Measurements from ENCODE around the gene GPC3.

The GPC3 gene

GRCh38 chrX:133980406-133980805 is 5.0 kb downstream of the GPC3 start:
- no peak for TF ChIP-seq CTCF (conservative IDR thresholded peaks at IDR 0.05; ENCODE audit: low read length)
- H3K4me3 ChIP-seq (ENCODE audit: low read length), result no peak overlapping the region
- DNase-seq (ENCODE audit: low read depth), result peak; percentile 25

GRCh38 chrX:133979641-133980230 is 5.7 kb downstream of the GPC3 start:
- DNase-seq (ENCODE audit: low read depth), result no peak
- TF ChIP-seq CTCF (conservative IDR thresholded peaks at IDR 0.05; ENCODE audit: low read length), result no peak
- H3K4me3 ChIP-seq (ENCODE audit: low read length), result no peak overlapping the region

- DNase-seq (ENCODE audit: low read depth), result no peak
- no peak for TF ChIP-seq CTCF (conservative IDR thresholded peaks at IDR 0.05; ENCODE audit: low read length)
- H3K4me3 ChIP-seq (ENCODE audit: low read length), result no peak overlapping the region
These were observed 11.7 kb downstream of the GPC3 start for GRCh38 chrX:133973704-133974103.

- H3K4me3 ChIP-seq (ENCODE audit: low read length), result no peak overlapping the region
- DNase-seq (ENCODE audit: low read depth), result no peak
- no peak for TF ChIP-seq CTCF (conservative IDR thresholded peaks at IDR 0.05; ENCODE audit: low read length)
These were observed 12.5 kb downstream of the GPC3 start for GRCh38 chrX:133972916-133973315.

- no peak for TF ChIP-seq CTCF (conservative IDR thresholded peaks at IDR 0.05; ENCODE audit: low read length)
- no peak for DNase-seq (ENCODE audit: low read depth)
- H3K4me3 ChIP-seq (ENCODE audit: low read length), result no peak overlapping the region
These were observed 13.8 kb downstream of the GPC3 start for GRCh38 chrX:133971586-133971985.

GRCh38 chrX:133970076-133970475 is 15.3 kb downstream of the GPC3 start:
- H3K4me3 ChIP-seq (ENCODE audit: low read length), result no peak overlapping the region

More at GRCh38 chrX:133970076-133970475, 15.3 kb downstream of the GPC3 start:
- no peak for TF ChIP-seq CTCF (conservative IDR thresholded peaks at IDR 0.05; ENCODE audit: low read length)
- DNase-seq (ENCODE audit: low read depth), result no peak
